A549 (cell line): ENCODE results near the gene OR2B3. TPM values are rescaled to one million over a fixed set of nuclear protein-coding genes. Genes with fewer than 3 reads are reported as not detected.

ENCODE experiments used
- ATAC-seq, 2 experiments: fragments of 200-7000 bp in 1 of 2; fragments of >200 bp in 1 of 2; cut with Nextera tagmentation in 1 of 2; cut with Tn5 transposase in 1 of 2; 3 replicates each; pipeline versions ENCODE4 v1.8.0 to v1.9.1; 2018 to 2020; ENCODE audit warnings: mild to moderate bottlenecking in 1 of 2, moderate library complexity in 1 of 2
- CTCF ChIA-PET: fragments of 300-600 bp; sonication (Branson Sonifier 250); formaldehyde crosslinking; extraction: SDS; loops from one replicate; lab custom pipeline; 2021; ENCODE audit warnings: antibody characterized with exemption, inconsistent platforms; lab: Yijun Ruan, JAX
- POLR2A ChIA-PET: fragments of 350-600 bp; formaldehyde crosslinking; extraction: SDS; loops from one replicate; lab custom pipeline; 2021; ENCODE audit warnings: antibody characterized with exemption, inconsistent platforms; lab: Yijun Ruan, JAX
- DNase-seq, 2 experiments: peaks; one replicate each; pipeline versions ENCODE4 v3.0.0 to v3.0.0-alpha.2; 2011 to 2016; ENCODE audit warnings: low read depth in 1 of 2, low spot score in 1 of 2
- FAIRE-seq: peaks from 2 replicates; lab custom pipeline; 2011; peaks lifted over from hg19 to GRCh38; lab: Jason Lieb, UNC
- H3K27ac ChIP-seq, 2 experiments: fragments of >200 bp; sonication (Bioruptor Twin); formaldehyde crosslinking; 3 replicates each; pipeline ENCODE4 v1.5.1; 2016 to 2017
- H3K4me1 ChIP-seq: fragments of >200 bp; sonication (Bioruptor Twin); formaldehyde crosslinking; 3 replicates; pipeline ENCODE4 v1.6.1; 2016
- H3K4me2 ChIP-seq: fragments of >200 bp; sonication (Bioruptor Twin); formaldehyde crosslinking; 3 replicates; pipeline ENCODE4 v1.6.1; 2016
- H3K4me3 ChIP-seq: fragments of >200 bp; sonication (Bioruptor Twin); formaldehyde crosslinking; 3 replicates; pipeline ENCODE4 v1.5.1; 2016
- H3K9me3 ChIP-seq: fragments of >200 bp; sonication (Bioruptor Twin); formaldehyde crosslinking; 3 replicates; pipeline ENCODE4 v1.6.1; 2016
- CEBPB ChIP-seq, 2 experiments: fragments of >200 bp in 1 of 2; sonication (Bioruptor Twin) in 1 of 2; formaldehyde crosslinking in 1 of 2; IDR thresholded peaks; 2 replicates each; pipeline ENCODE4 v1.6.1; 2012 to 2016
- CHD2 ChIP-seq: fragments of 150-350 bp; IDR thresholded peaks from 2 replicates; pipeline ENCODE4 v1.6.1; 2014; ENCODE audit warnings: low read length; ENCODE audit not compliant: partially characterized antibody
- CHD4 ChIP-seq: fragments of 200-600 bp; sonication (generic); IDR thresholded peaks from 2 replicates; pipeline ENCODE4 v1.6.1; 2016; ENCODE audit warnings: antibody characterized with exemption, mild to moderate bottlenecking, borderline replicate concordance
- EHF ChIP-seq: fragments of 250-450 bp; sonication (Bioruptor Pico); IDR thresholded peaks from 2 replicates; pipeline ENCODE4 v1.5.0; 2020; ENCODE audit warnings: mild to moderate bottlenecking
- EHMT2 ChIP-seq: fragments of 200-600 bp; sonication (generic); IDR thresholded peaks from 2 replicates; pipeline ENCODE4 v1.6.1; 2016; ENCODE audit warnings: antibody characterized with exemption, low read depth, mild to moderate bottlenecking, moderate library complexity
- FOSB ChIP-seq: fragments of 250-450 bp; sonication (Bioruptor Pico); IDR thresholded peaks from 2 replicates; pipeline ENCODE4 v1.5.0; 2020; ENCODE audit warnings: mild to moderate bottlenecking, moderate library complexity
- HDAC2 ChIP-seq: fragments of 200-600 bp; sonication (generic); IDR thresholded peaks from 2 replicates; pipeline ENCODE4 v1.6.1; 2016
- HEYL ChIP-seq: fragments of 250-450 bp; sonication (Bioruptor Pico); IDR thresholded peaks from 2 replicates; pipeline ENCODE4 v1.8.0; 2021; ENCODE audit warnings: mild to moderate bottlenecking, moderate library complexity
- JUN ChIP-seq, 2 experiments: fragments of >200 bp; sonication (Bioruptor Twin); formaldehyde crosslinking; IDR thresholded peaks; 2 replicates in 1 of 2; 3 replicates in 1 of 2; pipeline ENCODE4 v1.6.1; 2016 to 2017
- JUNB ChIP-seq: fragments of >200 bp; sonication (Bioruptor Twin); formaldehyde crosslinking; IDR thresholded peaks from 2 replicates; pipeline ENCODE4 v1.6.1; 2016
- KDM5A ChIP-seq: fragments of 200-600 bp; sonication (generic); IDR thresholded peaks from 2 replicates; pipeline ENCODE4 v1.6.1; 2016; ENCODE audit warnings: antibody characterized with exemption, mild to moderate bottlenecking
- MAFK ChIP-seq: fragments of 450-650 bp; IDR thresholded peaks from 2 replicates; pipeline ENCODE4 v1.6.1; 2014; ENCODE audit not compliant: partially characterized antibody
- MAZ ChIP-seq: fragments of 150-350 bp; IDR thresholded peaks from 2 replicates; pipeline ENCODE4 v1.6.1; 2014; ENCODE audit warnings: antibody characterized with exemption, low read depth, low read length, borderline replicate concordance
- POLR2AphosphoS2 ChIP-seq: conservative IDR thresholded peaks from 2 replicates; pipeline ENCODE4 v1.6.1; 2012; ENCODE audit warnings: low read length, improper control_type of control experiment, inconsistent platforms
- RARB ChIP-seq: fragments of 250-450 bp; sonication (Bioruptor Pico); IDR thresholded peaks from 2 replicates; pipeline ENCODE4 v1.8.0; 2021; ENCODE audit warnings: mild to moderate bottlenecking, moderate library complexity
- SREBF2 ChIP-seq: fragments of 450-650 bp; IDR thresholded peaks from 2 replicates; pipeline ENCODE4 v1.6.1; 2014; ENCODE audit warnings: mild to moderate bottlenecking, moderate library complexity
- TP53 ChIP-seq: fragments of 250-450 bp; sonication (Bioruptor Pico); IDR thresholded peaks from 2 replicates; pipeline ENCODE4 v1.5.0; 2021; ENCODE audit warnings: mild to moderate bottlenecking, moderate library complexity
- WGBS: methylation state at CpG from one replicate; pipeline ENCODE4 v1.1.6; 2017; ENCODE audit errors: missing lambda C conversion rate; 5-methylcytosine and 5-hydroxymethylcytosine counted together
- polyA plus RNA-seq, 4 experiments: library from polyadenylated mRNA; depleted of rRNA in 3 of 4; stranded (reverse); fragments of >200 nt; fragmentation: RNase III in 1 of 4; extraction: RNeasy Plus Mini Kit Qiagen cat#74134 plus additional on column Dnase treatment in 1 of 4; gene quantifications; 2 replicates in 3 of 4; 3 replicates in 1 of 4; pipeline ENCODE4 v1.2.3, GENCODE V29; 2011 to 2017
- TF ChIP-seq, protein P1 (sequence below): fragments of 200-600 bp; sonication (generic); IDR thresholded peaks from 2 replicates; pipeline ENCODE4 v1.6.1; 2016; ENCODE audit warnings: antibody characterized with exemption, mild to moderate bottlenecking, moderate library complexity
- TF ChIP-seq, protein P2 (sequence below): IDR thresholded peaks from 2 replicates; pipeline ENCODE4 v1.6.1; 2012
- TF ChIP-seq, protein P3 (sequence below): fragments of 150-350 bp; IDR thresholded peaks from 2 replicates; pipeline ENCODE4 v1.6.1; 2014; ENCODE audit warnings: low read depth, mild to moderate bottlenecking, low read length
- TF ChIP-seq, protein P4 (sequence below): fragments of >200 bp; sonication (Bioruptor Twin); formaldehyde crosslinking; IDR thresholded peaks from 2 replicates; pipeline ENCODE4 v1.6.1; 2016
- TF ChIP-seq, protein P5 (sequence below): fragments of 450-650 bp; IDR thresholded peaks from 2 replicates; pipeline ENCODE4 v1.6.1; 2014; ENCODE audit warnings: antibody characterized with exemption

OR2B3 gene
- polyA plus RNA-seq, 2 of the 4 experiments (the other 2 are of a cell fraction), result not detected

GRCh38 chr6:29051680-29052079 lies 35.4 kb downstream of the OR2B3 start:
- POLR2A ChIA-PET, result no interaction called here
- ATAC-seq, result no peak
- no peak overlapping the region for H3K4me2 ChIP-seq
- no peak overlapping the region for H3K4me3 ChIP-seq
- no peak for DNase-seq
- no peak for FAIRE-seq
- TF ChIP-seq EHMT2 (no peak), MAFK (peak; percentile 31), CEBPB (IDR thresholded peaks at IDR 0.05) (no peak), POLR2AphosphoS2 (no peak), FOSB (CRISPR knock-in tag) (no peak), JUNB (no peak), HEYL (CRISPR knock-in tag) (no peak)
- TF ChIP-seq, protein P1, sequence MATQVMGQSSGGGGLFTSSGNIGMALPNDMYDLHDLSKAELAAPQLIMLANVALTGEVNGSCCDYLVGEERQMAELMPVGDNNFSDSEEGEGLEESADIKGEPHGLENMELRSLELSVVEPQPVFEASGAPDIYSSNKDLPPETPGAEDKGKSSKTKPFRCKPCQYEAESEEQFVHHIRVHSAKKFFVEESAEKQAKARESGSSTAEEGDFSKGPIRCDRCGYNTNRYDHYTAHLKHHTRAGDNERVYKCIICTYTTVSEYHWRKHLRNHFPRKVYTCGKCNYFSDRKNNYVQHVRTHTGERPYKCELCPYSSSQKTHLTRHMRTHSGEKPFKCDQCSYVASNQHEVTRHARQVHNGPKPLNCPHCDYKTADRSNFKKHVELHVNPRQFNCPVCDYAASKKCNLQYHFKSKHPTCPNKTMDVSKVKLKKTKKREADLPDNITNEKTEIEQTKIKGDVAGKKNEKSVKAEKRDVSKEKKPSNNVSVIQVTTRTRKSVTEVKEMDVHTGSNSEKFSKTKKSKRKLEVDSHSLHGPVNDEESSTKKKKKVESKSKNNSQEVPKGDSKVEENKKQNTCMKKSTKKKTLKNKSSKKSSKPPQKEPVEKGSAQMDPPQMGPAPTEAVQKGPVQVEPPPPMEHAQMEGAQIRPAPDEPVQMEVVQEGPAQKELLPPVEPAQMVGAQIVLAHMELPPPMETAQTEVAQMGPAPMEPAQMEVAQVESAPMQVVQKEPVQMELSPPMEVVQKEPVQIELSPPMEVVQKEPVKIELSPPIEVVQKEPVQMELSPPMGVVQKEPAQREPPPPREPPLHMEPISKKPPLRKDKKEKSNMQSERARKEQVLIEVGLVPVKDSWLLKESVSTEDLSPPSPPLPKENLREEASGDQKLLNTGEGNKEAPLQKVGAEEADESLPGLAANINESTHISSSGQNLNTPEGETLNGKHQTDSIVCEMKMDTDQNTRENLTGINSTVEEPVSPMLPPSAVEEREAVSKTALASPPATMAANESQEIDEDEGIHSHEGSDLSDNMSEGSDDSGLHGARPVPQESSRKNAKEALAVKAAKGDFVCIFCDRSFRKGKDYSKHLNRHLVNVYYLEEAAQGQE, result no peak
- no peaks in the 10 kb centered on the region for H3K9me3 ChIP-seq
- H3K27ac ChIP-seq, result no peak overlapping the region
- 27% methylated on average over 3 of the region's 3 CpGs for WGBS
- no peaks in the 10 kb centered on the region for H3K4me1 ChIP-seq
- CTCF ChIA-PET, result no interaction called here

GRCh38 chr6:29045075-29045474 lies 42.0 kb downstream of the OR2B3 start, which contains the start of gene OR2W1:
Gene OR2W1 (minus strand): TSS chr6:29045175. CDS start chr6:29045175, 0 bp downstream.
- CTCF ChIA-PET, result no interaction called here
- 0% methylated on average over 1 of the region's 1 CpG for WGBS
- no peak for TF ChIP-seq RARB (CRISPR knock-in tag)
- TF ChIP-seq CHD4, result no peak
- no peak for TF ChIP-seq SREBF2
- TF ChIP-seq, protein P2, sequence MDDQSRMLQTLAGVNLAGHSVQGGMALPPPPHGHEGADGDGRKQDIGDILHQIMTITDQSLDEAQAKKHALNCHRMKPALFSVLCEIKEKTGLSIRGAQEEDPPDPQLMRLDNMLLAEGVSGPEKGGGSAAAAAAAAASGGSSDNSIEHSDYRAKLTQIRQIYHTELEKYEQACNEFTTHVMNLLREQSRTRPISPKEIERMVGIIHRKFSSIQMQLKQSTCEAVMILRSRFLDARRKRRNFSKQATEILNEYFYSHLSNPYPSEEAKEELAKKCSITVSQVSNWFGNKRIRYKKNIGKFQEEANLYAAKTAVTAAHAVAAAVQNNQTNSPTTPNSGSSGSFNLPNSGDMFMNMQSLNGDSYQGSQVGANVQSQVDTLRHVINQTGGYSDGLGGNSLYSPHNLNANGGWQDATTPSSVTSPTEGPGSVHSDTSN, result no peak
- no peak for TF ChIP-seq EHMT2
- TF ChIP-seq TP53 (CRISPR knock-in tag), result no peak
- TF ChIP-seq, protein P3, sequence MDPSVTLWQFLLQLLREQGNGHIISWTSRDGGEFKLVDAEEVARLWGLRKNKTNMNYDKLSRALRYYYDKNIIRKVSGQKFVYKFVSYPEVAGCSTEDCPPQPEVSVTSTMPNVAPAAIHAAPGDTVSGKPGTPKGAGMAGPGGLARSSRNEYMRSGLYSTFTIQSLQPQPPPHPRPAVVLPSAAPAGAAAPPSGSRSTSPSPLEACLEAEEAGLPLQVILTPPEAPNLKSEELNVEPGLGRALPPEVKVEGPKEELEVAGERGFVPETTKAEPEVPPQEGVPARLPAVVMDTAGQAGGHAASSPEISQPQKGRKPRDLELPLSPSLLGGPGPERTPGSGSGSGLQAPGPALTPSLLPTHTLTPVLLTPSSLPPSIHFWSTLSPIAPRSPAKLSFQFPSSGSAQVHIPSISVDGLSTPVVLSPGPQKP, result no peak
- TF ChIP-seq, protein P4, sequence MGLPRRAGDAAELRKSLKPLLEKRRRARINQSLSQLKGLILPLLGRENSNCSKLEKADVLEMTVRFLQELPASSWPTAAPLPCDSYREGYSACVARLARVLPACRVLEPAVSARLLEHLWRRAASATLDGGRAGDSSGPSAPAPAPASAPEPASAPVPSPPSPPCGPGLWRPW, result no peak
- no peak for TF ChIP-seq HEYL (CRISPR knock-in tag)
- TF ChIP-seq KDM5A, result no peak
- TF ChIP-seq, protein P5, sequence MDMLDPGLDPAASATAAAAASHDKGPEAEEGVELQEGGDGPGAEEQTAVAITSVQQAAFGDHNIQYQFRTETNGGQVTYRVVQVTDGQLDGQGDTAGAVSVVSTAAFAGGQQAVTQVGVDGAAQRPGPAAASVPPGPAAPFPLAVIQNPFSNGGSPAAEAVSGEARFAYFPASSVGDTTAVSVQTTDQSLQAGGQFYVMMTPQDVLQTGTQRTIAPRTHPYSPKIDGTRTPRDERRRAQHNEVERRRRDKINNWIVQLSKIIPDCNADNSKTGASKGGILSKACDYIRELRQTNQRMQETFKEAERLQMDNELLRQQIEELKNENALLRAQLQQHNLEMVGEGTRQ, result no peak
- no peak for TF ChIP-seq JUN (IDR thresholded peaks at IDR 0.05)
- no peak for TF ChIP-seq MAZ
- TF ChIP-seq, protein P1, result no peak
- TF ChIP-seq EHF (CRISPR knock-in tag), result no peak
- TF ChIP-seq HDAC2, result no peak
- TF ChIP-seq CHD2, result no peak
- TF ChIP-seq, all 56 proteins: peak for 0
- POLR2A ChIA-PET, result no interaction called here
- no peak within 1 kb of the TSS for H3K4me2 ChIP-seq
- no peak within 1 kb of the TSS for H3K4me3 ChIP-seq
- H3K9me3 ChIP-seq, result no peaks in the 10 kb centered on the region
- FAIRE-seq, result no peak
- no peak within 1 kb of the TSS for H3K27ac ChIP-seq
- ATAC-seq, result no peak
- no peak for DNase-seq
- no peaks in the 10 kb centered on the region for H3K4me1 ChIP-seq
